H54 (cell line): ENCODE measurements around the gene TDRD7.

Experiments
- DNase-seq: peaks from one replicate; pipeline ENCODE4 v3.0.0; 2011; ENCODE audit warnings: low spot score, mixed read lengths; ENCODE audit not compliant: insufficient read length
- FAIRE-seq: peaks from 3 replicates; lab custom pipeline; 2011; peaks lifted over from hg19 to GRCh38; lab: Jason Lieb, UNC
- POLR2A ChIP-seq: IDR thresholded peaks from 2 replicates; pipeline ENCODE4 v1.6.1; 2011; ENCODE audit warnings: low read depth, mild to moderate bottlenecking, low read length

Gene TDRD7

DNA sequence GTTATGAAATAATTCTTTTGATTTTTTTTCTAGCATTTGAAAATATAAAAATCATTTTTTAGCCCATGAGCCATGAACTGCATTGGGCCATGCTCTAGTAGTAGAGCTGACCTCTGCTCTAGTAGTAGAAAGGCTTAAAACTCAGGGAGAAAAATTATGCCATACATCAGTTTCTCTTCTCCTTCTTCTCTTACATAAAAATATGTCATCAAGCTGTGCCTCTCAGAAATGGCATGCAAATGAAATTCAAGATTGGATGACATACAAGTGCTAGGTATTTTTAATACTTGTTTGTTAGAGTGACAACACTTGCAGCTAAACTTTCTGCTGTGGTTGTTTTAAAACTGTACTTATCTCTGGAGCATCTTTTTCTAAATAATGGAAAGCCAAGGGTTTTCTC, 47.4 kb downstream of the TDRD7 start:
- DNase-seq (no peak), FAIRE-seq (peak; percentile 36)
- TF ChIP-seq POLR2A = no peak

DNA sequence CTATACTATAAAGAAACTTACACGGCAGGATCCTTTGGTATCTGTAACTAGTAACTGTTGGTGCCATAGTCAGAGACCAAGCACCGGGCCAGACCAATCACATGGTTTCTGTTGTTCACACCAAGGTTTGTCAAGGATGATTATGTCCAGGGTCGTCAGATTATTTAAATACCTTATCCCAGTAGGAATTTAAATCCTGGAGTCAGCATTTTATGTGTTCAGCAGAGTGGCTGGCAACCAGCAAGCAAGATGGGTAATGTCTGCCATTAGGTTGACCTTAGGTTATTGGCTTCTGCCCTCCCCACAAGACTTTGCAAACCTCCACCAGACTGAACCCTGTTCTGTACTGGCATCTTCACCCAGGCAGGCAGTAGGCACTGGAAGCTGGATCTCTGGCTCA, 50.3 kb downstream of the TDRD7 start:
- no peak for FAIRE-seq
- no peak for DNase-seq

DNA sequence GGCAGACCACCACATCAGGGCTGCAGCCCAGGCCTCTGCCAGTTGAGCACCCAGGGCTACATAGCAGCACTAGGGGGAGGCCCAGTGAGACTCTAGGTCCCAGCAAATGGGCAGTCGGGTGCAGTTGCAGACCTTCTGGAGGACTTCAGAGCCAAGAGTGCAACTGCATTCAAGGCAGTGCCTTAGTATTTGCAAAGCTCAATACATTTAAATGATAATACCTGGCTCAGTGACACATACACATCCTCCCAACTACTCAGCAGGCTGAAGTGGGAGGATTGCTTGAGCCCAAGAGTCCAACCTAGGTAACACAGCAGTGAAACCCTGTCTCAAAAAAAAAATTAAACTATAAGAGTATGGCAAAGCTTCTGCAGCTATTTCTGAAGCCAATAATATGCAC, 51.0 kb downstream of the TDRD7 start:
- FAIRE-seq = no peak
- TF ChIP-seq POLR2A = no peak
- DNase-seq = no peak

More for the DNA sequence above, 50.3 kb downstream of the TDRD7 start:
- no peak for TF ChIP-seq POLR2A

DNA sequence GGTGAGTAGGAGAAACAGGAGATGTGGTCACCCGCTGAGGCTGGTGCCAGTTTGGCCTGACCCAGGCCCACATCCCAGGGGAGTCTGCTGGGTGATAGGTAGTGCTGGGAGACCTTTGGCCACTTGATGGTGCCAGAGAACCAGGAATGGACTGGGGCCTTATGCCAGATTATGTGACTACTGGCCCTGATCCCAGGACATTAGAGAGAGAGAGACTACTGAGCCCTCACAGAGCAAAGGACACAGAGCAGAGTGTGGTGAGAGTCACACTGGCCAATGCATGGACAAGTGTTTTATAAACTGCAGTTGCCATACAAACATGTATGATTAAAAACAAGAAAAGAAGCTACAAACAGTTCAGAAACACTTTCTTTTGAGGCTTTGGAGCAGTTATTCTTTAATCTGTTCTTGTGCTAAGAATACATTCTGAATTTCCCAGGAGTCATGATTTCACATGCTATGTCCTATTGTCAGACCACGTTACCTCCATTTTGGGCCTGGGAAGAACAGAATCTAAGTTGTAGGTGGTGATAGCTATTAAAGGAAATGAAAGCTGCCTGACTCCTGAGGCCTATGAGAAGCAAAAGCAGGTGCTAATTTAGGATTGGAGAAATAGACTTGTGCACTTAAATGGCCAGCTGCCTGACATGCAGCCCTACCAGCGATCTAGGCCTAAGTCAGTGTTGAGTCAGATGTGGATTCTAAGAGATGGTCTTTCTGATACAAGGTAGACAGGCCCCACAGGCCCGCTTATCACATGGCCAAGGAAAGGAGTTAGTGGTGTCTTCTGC, 57.0 kb downstream of the TDRD7 start:
- no peak for TF ChIP-seq POLR2A
- DNase-seq (peak; percentile 91), FAIRE-seq (peak; percentile 98)

DNA sequence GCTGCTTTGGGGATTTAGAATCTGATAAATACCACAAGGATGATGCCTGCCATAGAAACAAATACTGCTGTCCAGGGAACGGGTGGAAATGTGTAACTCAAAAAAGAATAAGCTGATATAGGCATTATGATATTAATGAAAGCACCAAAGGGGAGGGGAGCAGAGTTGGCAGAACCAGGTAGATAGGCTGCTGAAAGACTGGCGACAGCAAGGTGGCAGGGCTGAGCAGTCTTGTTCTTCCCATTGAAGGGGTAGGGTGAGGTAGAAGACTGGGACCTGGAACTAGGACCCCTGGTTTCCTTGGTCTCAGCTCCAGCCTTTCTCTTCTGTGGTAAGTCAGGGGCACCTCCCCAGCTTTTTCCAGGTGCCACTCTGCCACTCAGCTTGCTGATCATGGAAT, 58.2 kb downstream of the TDRD7 start:
- no peak for TF ChIP-seq POLR2A
- DNase-seq (no peak), FAIRE-seq (no peak)

DNA sequence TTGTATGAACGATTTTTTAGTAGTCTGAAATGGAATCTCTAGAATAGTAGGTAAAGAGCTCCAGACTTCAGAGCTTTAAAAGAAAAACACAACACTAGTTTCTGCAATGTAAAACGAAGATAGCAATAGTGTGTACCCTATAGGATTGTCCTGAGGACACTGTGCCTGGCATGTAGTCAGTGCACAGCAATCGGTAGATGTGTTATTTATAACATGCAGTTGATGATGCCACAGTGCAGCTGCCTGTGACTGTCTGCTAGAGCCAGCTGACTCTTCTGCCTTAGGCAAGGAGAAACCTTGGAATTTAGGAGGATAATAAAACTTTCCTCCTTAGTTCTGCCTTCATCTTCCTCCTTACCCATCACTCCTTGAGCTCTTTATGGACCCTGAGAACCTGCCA, 61.8 kb downstream of the TDRD7 start:
- DNase-seq (no peak), FAIRE-seq (no peak)
- no peak for TF ChIP-seq POLR2A

DNA sequence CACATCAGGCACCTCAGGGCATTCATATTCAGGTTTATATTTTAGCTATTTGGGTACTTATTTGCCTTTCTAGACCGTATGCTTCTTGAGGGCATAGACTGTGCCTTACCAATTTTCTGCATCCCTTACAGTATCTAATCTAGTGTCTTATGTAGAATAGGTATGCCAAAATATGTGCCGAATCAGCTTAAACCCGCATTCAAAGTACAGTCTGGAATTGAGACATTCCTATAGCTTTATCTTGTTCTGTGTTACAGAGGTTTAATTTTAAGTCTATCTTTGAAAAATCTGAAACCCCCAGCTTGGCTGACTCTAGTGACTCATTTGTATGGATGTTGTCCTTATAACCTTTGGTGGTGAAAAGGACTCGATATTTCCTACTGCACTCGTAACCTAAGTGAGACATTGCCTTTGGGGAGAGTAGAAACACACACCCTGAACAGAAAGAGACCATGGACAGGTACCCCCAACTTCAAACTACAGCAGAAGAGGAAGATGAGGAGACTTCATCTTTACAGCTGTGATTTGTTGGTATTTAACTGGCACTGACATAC, 62.6 kb downstream of the TDRD7 start:
- no peak for TF ChIP-seq POLR2A
- DNase-seq (no peak), FAIRE-seq (no peak)

DNA sequence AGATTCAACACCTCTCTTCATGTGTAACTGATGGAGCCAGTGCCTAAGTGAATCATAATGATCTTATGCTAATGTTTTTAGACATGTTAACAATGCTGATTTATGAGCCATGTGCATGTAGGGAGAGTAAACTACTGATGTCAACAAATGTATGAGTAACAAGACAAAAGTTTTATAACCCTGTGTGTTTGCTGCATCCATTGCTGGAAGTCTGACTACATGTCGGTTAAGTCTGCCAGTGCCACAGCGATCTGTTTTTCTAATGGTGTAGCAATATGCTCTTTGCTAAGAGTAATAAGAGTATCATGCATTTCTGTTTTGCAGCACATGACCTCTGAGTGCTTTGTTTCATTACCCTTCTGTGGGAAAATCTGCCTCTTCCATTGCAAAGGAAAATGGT, 63.2 kb downstream of the TDRD7 start:
- FAIRE-seq (peak; percentile 99), DNase-seq (no peak)
- no peak for TF ChIP-seq POLR2A

DNA sequence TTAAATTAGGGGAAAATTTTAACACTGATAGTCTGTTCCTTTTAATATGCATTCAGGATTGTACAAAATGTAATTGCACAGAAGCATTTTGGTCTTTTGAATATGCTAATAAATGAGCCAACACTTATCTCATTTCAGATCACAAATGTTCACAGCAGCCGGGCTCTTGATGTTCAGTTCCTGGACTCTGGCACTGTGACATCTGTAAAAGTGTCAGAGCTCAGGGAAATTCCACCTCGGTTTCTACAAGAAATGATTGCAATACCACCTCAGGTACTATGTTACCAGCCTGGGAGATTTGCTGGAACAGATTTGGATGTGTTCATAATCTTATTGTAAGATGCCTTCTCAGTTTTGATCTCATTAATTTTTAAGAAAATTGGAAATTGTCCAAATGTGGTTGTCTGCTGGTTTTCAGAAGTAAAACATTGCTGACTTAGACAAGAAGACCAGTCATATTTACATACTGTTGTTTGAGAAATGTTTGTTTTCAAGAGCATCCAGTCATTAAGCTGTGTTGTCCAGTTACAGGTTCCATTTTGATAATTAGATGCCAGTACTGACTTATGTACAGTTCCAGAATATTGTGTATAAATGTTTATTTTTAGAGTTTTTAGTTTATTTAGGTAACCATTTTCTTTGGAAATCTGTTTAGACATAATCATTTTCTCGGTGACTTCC, 66.5 kb downstream of the TDRD7 start:
- DNase-seq = no peak
- TF ChIP-seq POLR2A = no peak
- FAIRE-seq = peak; percentile 92

DNA sequence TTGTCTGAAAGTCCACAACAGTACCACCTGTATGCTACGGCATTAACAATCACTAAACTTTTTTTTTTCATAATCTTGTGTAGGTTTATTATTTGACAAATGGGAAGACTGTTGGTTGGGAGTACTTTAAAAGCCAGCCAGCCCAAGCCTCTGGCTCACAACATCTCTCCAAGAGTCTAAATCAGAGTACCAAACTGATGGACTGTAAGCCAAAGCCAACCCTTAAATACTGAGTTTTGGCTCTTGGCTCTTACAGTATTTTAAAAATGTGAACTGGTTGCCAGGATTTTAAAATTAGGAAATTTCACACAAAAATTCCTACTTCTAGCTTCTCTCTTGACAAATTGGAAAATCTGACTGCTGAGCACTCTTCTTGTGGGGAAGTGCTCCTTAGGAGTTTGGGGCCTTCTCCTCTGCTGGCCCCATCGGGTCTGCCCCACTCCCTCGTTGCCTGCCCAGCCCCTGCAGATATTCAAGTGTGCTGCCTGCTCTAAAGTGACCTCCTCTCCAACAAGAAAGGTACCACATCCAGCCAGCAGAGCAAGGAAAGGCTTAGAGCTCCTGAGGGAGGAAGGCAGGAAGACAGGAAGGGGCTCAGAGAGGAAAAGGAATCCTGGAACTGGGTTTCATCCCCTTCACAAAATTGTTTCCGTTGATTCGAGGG, 67.7 kb downstream of the TDRD7 start:
- no peak for TF ChIP-seq POLR2A
- DNase-seq (no peak), FAIRE-seq (no peak)

DNA sequence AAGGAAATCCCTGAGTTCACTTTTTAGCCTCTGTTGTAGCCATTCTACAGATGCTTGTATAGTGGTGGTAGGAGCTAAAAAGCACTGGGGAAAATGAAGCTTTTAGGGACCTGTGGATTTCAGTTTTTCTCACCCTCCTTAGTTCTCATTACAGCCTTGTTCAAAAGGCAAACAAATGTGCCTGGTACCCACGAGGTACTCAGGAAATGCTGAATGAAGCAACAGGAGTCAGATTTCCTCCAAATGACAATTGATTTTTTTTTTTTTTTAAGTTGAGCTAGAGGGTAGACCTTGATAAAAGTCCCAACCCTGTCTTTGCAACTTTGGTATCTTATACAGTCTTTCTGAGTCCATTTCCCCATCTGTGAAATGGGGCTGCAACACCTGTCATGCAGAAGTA, 68.3 kb downstream of the TDRD7 start:
- TF ChIP-seq POLR2A = no peak
- FAIRE-seq (peak; percentile 91), DNase-seq (no peak)

DNA sequence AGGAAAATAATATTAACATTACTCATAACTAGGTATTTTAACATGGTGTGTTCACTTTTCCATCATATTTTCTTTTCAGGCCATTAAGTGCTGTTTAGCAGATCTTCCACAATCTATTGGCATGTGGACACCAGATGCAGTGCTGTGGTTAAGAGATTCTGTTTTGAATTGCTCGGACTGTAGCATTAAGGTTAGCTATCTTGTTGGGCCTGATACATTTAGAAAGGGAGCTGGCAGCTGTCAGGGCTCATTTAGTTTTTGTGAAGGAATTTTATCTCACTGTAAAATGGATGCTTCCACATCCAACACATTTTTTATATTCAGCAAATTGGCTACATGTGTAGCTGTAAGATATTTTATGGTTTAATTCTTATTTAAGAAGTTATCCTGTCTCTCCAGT, 68.9 kb downstream of the TDRD7 start:
- FAIRE-seq (no peak), DNase-seq (no peak)
- no peak for TF ChIP-seq POLR2A

DNA sequence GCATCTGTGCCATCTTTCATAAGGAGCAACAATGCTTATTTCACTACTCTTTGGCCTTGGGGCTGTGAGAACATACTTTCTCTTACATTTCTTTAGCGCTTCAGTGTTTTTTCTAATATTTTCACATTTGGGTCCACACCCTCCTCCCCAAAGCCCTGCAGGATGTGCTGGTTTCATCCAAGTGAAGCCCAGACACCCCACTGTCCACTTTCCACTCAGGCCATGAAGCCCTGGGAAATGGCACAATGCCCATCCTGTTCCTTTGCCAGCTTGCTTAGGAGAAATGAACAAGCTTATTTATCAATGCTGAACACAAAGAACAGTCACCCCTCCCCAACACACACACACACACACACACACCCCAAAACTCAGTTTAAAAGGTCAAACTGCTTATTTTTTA, 72.2 kb downstream of the TDRD7 start:
- DNase-seq (no peak), FAIRE-seq (no peak)
- no peak for TF ChIP-seq POLR2A

DNA sequence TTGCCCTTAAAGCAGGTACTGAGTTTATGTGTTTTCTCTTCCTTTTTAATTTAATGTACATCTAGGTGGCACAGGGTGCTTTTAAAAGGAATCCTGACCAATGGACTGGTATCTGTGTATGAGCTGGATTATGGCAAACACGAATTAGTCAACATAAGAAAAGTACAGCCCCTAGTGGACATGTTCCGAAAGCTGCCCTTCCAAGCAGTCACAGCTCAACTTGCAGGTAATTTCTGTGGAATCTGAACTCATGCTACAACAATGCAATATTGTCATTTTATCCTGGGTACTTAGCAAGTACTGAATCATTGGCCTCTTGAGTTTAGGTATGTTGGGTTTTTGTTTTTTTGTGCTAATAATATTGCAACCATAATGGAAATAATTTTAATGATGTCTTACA, 75.2 kb downstream of the TDRD7 start:
- FAIRE-seq = peak; percentile 97
- DNase-seq = no peak
- TF ChIP-seq POLR2A = no peak
